SK-N-SH (cell line): ENCODE measurements around the gene PTGDR2. TPM values are rescaled to one million over a fixed set of nuclear protein-coding genes. Genes with fewer than 3 reads are reported as not detected.

ENCODE experiments used
- CTCF ChIA-PET: fragments of 300-600, 350-600 bp; formaldehyde crosslinking; extraction: SDS; loops from one replicate; lab custom pipeline; 2021; lab: Yijun Ruan, JAX
- POLR2A ChIA-PET: fragments of 350-600 bp; sonication (Branson Sonifier 250); formaldehyde crosslinking; extraction: SDS; loops from one replicate; lab custom pipeline; 2020; ENCODE audit warnings: antibody characterized with exemption, inconsistent platforms; lab: Yijun Ruan, JAX
- DNase-seq: peaks from one replicate; pipeline ENCODE4 v3.0.0; 2012
- H2AFZ ChIP-seq: fragments of 200-600 bp; sonication (generic); 2 replicates; pipeline ENCODE4 v1.8.1; 2016; ENCODE audit warnings: antibody characterized with exemption, mild to moderate bottlenecking, low read depth
- H3F3A ChIP-seq: fragments of 200-600 bp; sonication (generic); replicated peaks from 2 replicates; pipeline ENCODE3; 2016; ENCODE audit warnings: antibody characterized with exemption, mild to moderate bottlenecking; ENCODE audit not compliant: insufficient read depth
- H3K27ac ChIP-seq, 2 experiments: fragments of 200-500 bp in 1 of 2; fragments of 200-600 bp in 1 of 2; sonication (Bioruptor generic) in 1 of 2; sonication (generic), shearing (Covaris generic) in 1 of 2; 2 replicates each; pipeline versions ENCODE4 v1.5.1 to v1.6.1; 2014 to 2016; ENCODE audit warnings: low read depth in 2 of 2, inconsistent platforms in 1 of 2, low read length in 1 of 2, mild to moderate bottlenecking in 1 of 2, mixed read lengths in 1 of 2
- H3K27me3 ChIP-seq: fragments of 200-600 bp; sonication (generic), shearing (Covaris generic); 2 replicates; pipeline ENCODE4 v1.6.1; 2016; ENCODE audit warnings: mixed run types; ENCODE audit not compliant: insufficient read depth
- H3K36me3 ChIP-seq, 2 experiments: fragments of 200-500 bp in 1 of 2; fragments of 200-600 bp in 1 of 2; sonication (Bioruptor generic) in 1 of 2; sonication (generic) in 1 of 2; replicated peaks in 1 of 2; 2 replicates each; pipeline versions ENCODE3 to v1.5.1; 2014 to 2016; ENCODE audit warnings: low read length in 1 of 2, mild to moderate bottlenecking in 1 of 2; ENCODE audit not compliant: insufficient read depth in 2 of 2, control insufficient read depth in 1 of 2
- H3K4me1 ChIP-seq, 2 experiments: fragments of 200-500 bp in 1 of 2; fragments of 200-600 bp in 1 of 2; sonication (Bioruptor generic) in 1 of 2; sonication (generic), shearing (Covaris generic) in 1 of 2; 2 replicates each; pipeline versions ENCODE4 v1.5.1 to v1.6.1; 2014 to 2016; ENCODE audit warnings: low read depth in 1 of 2, low read length in 1 of 2, mixed run types in 1 of 2; ENCODE audit not compliant: insufficient read depth in 2 of 2, control insufficient read depth in 1 of 2
- H3K4me2 ChIP-seq: fragments of 200-600 bp; sonication (generic), shearing (Covaris generic); 2 replicates; pipeline ENCODE4 v1.6.1; 2017; ENCODE audit warnings: mixed run types
- H3K4me3 ChIP-seq, 2 experiments: fragments of 200-500 bp in 1 of 2; fragments of 200-600 bp in 1 of 2; sonication (Bioruptor generic) in 1 of 2; sonication (generic), shearing (Covaris generic) in 1 of 2; 2 replicates each; pipeline versions ENCODE4 v1.5.1 to v1.8.1; 2014 to 2016; ENCODE audit warnings: low read depth in 2 of 2, inconsistent platforms in 1 of 2, low read length in 1 of 2, mild to moderate bottlenecking in 1 of 2, mixed read lengths in 1 of 2, moderate library complexity in 1 of 2
- H3K79me2 ChIP-seq: fragments of 200-600 bp; sonication (generic); 2 replicates; pipeline ENCODE4 v1.8.1; 2017; ENCODE audit warnings: mild to moderate bottlenecking; ENCODE audit not compliant: insufficient read depth
- H3K9ac ChIP-seq: fragments of 200-600 bp; sonication (generic); 2 replicates; pipeline ENCODE4 v1.6.1; 2017; ENCODE audit warnings: mixed run types
- H3K9me2 ChIP-seq: fragments of 200-600 bp; sonication (generic); 2 replicates; pipeline ENCODE4 v1.6.1; 2017; ENCODE audit warnings: mixed run types
- H3K9me3 ChIP-seq: fragments of 200-600 bp; sonication (generic); 2 replicates; pipeline ENCODE4 v1.6.1; 2017; ENCODE audit warnings: mixed run types, mild to moderate bottlenecking, moderate library complexity
- H4K20me1 ChIP-seq: fragments of 200-600 bp; sonication (generic); 2 replicates; pipeline ENCODE4 v1.6.1; 2017; ENCODE audit warnings: mild to moderate bottlenecking, mixed run types; ENCODE audit not compliant: insufficient read depth
- CHD2 ChIP-seq: fragments of 150-350 bp; IDR thresholded peaks from 2 replicates; pipeline ENCODE4 v1.6.1; 2018; ENCODE audit warnings: low read length; ENCODE audit not compliant: partially characterized antibody
- EZH2phosphoT487 ChIP-seq: fragments of 200-600 bp; sonication (generic); IDR thresholded peaks from 2 replicates; pipeline ENCODE4 v1.6.1; 2017; ENCODE audit warnings: low read depth, mixed run types, mild to moderate bottlenecking, antibody characterized with exemption, moderate library complexity, borderline replicate concordance
- FOXJ3 ChIP-seq: sonication (generic); formaldehyde crosslinking; IDR thresholded peaks from 2 replicates; pipeline ENCODE4 v1.5.1; 2020; ENCODE audit warnings: mild to moderate bottlenecking, missing genetic modification reagents
- NFIC ChIP-seq: IDR thresholded peaks from 2 replicates; pipeline ENCODE4 v1.4.0; 2012; ENCODE audit warnings: borderline replicate concordance
- NRF1 ChIP-seq: IDR thresholded peaks from 2 replicates; pipeline ENCODE4 v1.6.1; 2012; ENCODE audit warnings: low read depth, mild to moderate bottlenecking, low read length
- RAD21 ChIP-seq: IDR thresholded peaks from 2 replicates; pipeline ENCODE4 v1.6.1; 2012; ENCODE audit warnings: mild to moderate bottlenecking, low read length
- RCOR1 ChIP-seq: fragments of 150-350 bp; IDR thresholded peaks from 2 replicates; pipeline ENCODE4 v1.6.1; 2017; ENCODE audit warnings: antibody characterized with exemption, low read length
- RFX5 ChIP-seq: IDR thresholded peaks from 2 replicates; pipeline ENCODE4 v1.6.1; 2012; ENCODE audit warnings: mild to moderate bottlenecking, improper control_type of control experiment, low read length
- RXRA ChIP-seq: IDR thresholded peaks from 2 replicates; pipeline ENCODE4 v1.4.0; 2012; ENCODE audit warnings: low read depth, mild to moderate bottlenecking, borderline replicate concordance
- SIN3A ChIP-seq: IDR thresholded peaks from 2 replicates; pipeline ENCODE4 v1.6.1; 2012; ENCODE audit warnings: low read depth, mild to moderate bottlenecking, low read length, moderate library complexity, borderline replicate concordance
- TAF1 ChIP-seq: IDR thresholded peaks from 2 replicates; pipeline ENCODE4 v1.6.1; 2012; ENCODE audit warnings: low read depth, mild to moderate bottlenecking, low read length, moderate library complexity, borderline replicate concordance
- WGBS: methylation state at CpG from one replicate; pipeline ENCODE4 v1.1.6; 2017; ENCODE audit warnings: low lambda C conversion rate; 5-methylcytosine and 5-hydroxymethylcytosine counted together
- polyA plus RNA-seq, 3 experiments: library from polyadenylated mRNA; depleted of rRNA; stranded (reverse); fragments of >200 nt; gene quantifications; 2 replicates each; pipeline ENCODE4 v1.2.3, GENCODE V29; 2012
- TF ChIP-seq, protein P1 (sequence below): fragments of 150-350 bp; IDR thresholded peaks from 2 replicates; pipeline ENCODE4 v1.6.1; 2017; ENCODE audit warnings: antibody characterized with exemption, low read length, low read depth, borderline replicate concordance
- TF ChIP-seq, protein P2 (sequence below): IDR thresholded peaks from 2 replicates; pipeline ENCODE4; 2012
- TF ChIP-seq, protein P3 (sequence below): IDR thresholded peaks from 2 replicates; pipeline ENCODE4 v1.6.1; 2012; ENCODE audit warnings: mild to moderate bottlenecking, low read depth, low read length, moderate library complexity

The PTGDR2 gene
- polyA plus RNA-seq, 1 of the 3 experiments (the other 2 are of a cell fraction) = 0.02 TPM

DNA sequence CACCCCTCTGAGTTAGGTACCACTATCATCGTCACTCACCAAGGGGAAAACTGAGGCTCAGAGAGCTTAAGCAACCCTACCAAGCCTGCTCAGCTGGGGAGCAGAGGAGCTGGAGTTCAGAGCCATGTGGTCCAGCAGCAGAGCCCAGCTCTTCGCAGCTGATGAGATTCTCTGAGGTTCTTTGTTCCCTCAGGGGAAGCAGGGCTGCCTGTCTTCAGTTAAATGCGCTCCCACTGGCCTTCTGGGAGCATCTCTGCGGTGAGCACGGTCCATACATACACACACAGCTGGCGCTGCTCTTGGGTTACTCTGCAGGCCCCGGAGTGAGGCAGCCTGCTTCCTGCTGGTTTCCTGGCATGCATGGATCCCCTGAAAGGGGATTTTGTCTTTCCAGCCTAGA lies 5.2 kb upstream of the PTGDR2 start (continued):
- TF ChIP-seq, protein P1, sequence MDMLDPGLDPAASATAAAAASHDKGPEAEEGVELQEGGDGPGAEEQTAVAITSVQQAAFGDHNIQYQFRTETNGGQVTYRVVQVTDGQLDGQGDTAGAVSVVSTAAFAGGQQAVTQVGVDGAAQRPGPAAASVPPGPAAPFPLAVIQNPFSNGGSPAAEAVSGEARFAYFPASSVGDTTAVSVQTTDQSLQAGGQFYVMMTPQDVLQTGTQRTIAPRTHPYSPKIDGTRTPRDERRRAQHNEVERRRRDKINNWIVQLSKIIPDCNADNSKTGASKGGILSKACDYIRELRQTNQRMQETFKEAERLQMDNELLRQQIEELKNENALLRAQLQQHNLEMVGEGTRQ = no peak
- TF ChIP-seq FOXJ3 (CRISPR knock-in tag) = no peak
- TF ChIP-seq SIN3A = no peak

DNA sequence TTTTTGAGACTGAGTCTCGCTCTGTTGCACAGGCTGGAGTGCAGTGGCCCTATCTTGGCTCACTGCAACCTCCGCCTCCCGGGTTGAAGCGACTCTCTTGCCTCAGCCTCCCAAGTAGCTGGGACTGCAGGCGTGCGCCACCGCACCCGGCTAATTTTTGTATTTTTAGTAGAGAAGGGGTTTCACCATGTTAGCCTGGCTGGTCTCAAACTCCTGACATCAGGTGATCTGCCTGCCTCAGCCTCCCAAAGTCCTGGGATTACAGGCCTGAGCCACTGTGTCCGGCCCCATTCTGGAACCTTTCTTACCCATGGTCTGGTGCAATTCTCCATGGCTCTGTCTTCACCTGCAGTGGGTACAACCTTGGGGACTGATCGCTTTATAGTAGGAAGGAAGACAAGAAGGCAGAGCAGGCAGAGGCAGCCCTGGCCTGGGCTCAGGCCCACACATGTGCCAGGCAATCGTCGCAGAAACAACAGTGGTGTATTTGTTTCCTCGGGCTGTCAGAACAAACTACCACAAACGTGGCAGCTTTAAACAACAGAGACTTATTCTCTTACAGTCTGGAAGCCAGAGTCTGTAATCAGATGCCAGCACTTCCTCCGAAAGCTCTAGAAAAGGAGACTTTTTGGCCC lies 4.0 kb upstream of the PTGDR2 start:
- Histone ChIP-seq H3K4me1 (no peaks in the 10 kb centered on the region), H3F3A (no peaks in the 10 kb centered on the region), H3K36me3 (no peaks in the 10 kb centered on the region)
- TF ChIP-seq TAF1 = no peak
- no peak for TF ChIP-seq RFX5
- TF ChIP-seq, all 33 proteins: peak for 0
- Histone ChIP-seq H2AFZ (no peak overlapping the region), H3K9me3 (no peaks in the 10 kb centered on the region), H4K20me1 (no peaks in the 10 kb centered on the region), H3K9ac (no peak overlapping the region), H3K4me2 (no peak overlapping the region), H3K27ac (no peak overlapping the region), H3K27me3 (no peaks in the 10 kb centered on the region; the same call in 1 of the 2 replicates), H3K9me2 (no peaks in the 10 kb centered on the region), H3K79me2 (no peaks in the 10 kb centered on the region), H3K4me3 (no peak overlapping the region)
- ChIA-PET CTCF (no interaction called here), POLR2A (no interaction called here)
- no peak for DNase-seq
- 91% methylated on average over 15 of the region's 15 CpGs for WGBS

DNA sequence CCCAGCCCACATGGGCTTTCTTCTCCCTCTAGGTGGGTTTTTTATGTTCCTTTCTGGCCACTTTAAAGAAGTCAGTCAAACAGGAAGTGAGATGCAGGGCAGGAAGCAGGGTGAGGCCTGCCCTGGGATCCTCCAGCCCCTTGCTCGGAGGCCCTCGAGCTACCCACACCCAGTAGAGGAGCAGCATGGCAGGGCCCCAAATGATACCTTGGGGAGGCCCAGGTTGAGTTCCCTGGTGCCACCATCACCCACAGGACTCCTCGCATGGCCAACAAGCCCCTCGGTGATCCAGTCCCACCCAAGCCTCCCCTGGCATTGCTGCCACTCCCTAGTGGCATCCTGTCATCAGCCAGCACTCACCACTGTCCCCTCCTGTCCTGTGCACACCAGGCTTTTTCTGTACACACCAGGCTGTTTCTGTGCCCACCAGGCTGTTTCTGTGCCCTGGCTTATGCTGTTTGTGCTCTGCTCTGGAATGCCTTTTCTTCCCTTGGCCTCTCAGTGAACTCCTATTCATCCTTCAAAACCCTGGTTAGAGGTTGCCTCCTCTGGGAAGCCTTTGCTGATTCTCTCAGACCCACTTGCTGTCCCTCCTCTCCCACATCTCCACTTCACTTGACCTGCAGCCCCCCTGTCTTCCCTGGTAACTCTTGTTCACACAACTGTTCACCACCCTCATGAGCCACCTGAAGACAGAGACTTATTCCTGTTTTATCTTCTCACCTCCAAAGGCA lies 3.1 kb upstream of the PTGDR2 start:
- no peaks in the 10 kb centered on the region for H3K79me2 ChIP-seq
- H3K9me3 ChIP-seq = no peaks in the 10 kb centered on the region
- H2AFZ ChIP-seq = no peak overlapping the region
- no peak overlapping the region for H3K9ac ChIP-seq
- no peaks in the 10 kb centered on the region for H3K4me1 ChIP-seq
- no peak overlapping the region for H3K27ac ChIP-seq
- no peaks in the 10 kb centered on the region; the same call in 1 of the 2 replicates for H3K27me3 ChIP-seq
- H3K9me2 ChIP-seq = no peaks in the 10 kb centered on the region
- no peak overlapping the region for H3K4me2 ChIP-seq
- H3F3A ChIP-seq = no peaks in the 10 kb centered on the region
- 68% methylated on average over 3 of the region's 4 CpGs for WGBS
- DNase-seq = no peak
- TF ChIP-seq TAF1 (no peak), EZH2phosphoT487 (no peak), NRF1 (no peak), RCOR1 (no peak), RAD21 (no peak), RFX5 (no peak), NFIC (no peak), RXRA (no peak), CHD2 (no peak)
- TF ChIP-seq, protein P2, sequence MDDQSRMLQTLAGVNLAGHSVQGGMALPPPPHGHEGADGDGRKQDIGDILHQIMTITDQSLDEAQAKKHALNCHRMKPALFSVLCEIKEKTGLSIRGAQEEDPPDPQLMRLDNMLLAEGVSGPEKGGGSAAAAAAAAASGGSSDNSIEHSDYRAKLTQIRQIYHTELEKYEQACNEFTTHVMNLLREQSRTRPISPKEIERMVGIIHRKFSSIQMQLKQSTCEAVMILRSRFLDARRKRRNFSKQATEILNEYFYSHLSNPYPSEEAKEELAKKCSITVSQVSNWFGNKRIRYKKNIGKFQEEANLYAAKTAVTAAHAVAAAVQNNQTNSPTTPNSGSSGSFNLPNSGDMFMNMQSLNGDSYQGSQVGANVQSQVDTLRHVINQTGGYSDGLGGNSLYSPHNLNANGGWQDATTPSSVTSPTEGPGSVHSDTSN = no peak
- TF ChIP-seq, protein P3, sequence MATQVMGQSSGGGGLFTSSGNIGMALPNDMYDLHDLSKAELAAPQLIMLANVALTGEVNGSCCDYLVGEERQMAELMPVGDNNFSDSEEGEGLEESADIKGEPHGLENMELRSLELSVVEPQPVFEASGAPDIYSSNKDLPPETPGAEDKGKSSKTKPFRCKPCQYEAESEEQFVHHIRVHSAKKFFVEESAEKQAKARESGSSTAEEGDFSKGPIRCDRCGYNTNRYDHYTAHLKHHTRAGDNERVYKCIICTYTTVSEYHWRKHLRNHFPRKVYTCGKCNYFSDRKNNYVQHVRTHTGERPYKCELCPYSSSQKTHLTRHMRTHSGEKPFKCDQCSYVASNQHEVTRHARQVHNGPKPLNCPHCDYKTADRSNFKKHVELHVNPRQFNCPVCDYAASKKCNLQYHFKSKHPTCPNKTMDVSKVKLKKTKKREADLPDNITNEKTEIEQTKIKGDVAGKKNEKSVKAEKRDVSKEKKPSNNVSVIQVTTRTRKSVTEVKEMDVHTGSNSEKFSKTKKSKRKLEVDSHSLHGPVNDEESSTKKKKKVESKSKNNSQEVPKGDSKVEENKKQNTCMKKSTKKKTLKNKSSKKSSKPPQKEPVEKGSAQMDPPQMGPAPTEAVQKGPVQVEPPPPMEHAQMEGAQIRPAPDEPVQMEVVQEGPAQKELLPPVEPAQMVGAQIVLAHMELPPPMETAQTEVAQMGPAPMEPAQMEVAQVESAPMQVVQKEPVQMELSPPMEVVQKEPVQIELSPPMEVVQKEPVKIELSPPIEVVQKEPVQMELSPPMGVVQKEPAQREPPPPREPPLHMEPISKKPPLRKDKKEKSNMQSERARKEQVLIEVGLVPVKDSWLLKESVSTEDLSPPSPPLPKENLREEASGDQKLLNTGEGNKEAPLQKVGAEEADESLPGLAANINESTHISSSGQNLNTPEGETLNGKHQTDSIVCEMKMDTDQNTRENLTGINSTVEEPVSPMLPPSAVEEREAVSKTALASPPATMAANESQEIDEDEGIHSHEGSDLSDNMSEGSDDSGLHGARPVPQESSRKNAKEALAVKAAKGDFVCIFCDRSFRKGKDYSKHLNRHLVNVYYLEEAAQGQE = no peak
- ChIA-PET POLR2A (no interaction called here), CTCF (interaction anchor here (1.3 to 1.5 kb wide), 2 partner anchors 28 to 40 kb away, joined by 4 to 6 read pairs; no protein-coding TSS in a partner anchor)
- no peaks in the 10 kb centered on the region for H3K36me3 ChIP-seq
- no peaks in the 10 kb centered on the region for H4K20me1 ChIP-seq
- H3K4me3 ChIP-seq = no peak overlapping the region; a peak in 1 of 4 replicates
